GM23338 (cell line): ENCODE measurements around the gene ABHD12. TPM values are rescaled to one million over a fixed set of nuclear protein-coding genes. Genes with fewer than 3 reads are reported as not detected.

ENCODE experiments used
- ATAC-seq: fragments of 200-7000 bp; cut with Tn5 transposase; 3 replicates; pipeline ENCODE4 v1.9.1; 2020
- DNase-seq: peaks from one replicate; pipeline ENCODE4 v3.0.0-alpha.2; 2015; ENCODE audit warnings: low spot score
- H2AFZ ChIP-seq: fragments of 200-600 bp; sonication (generic); 2 replicates; pipeline ENCODE4 v1.8.0; 2016; ENCODE audit warnings: antibody characterized with exemption, mild to moderate bottlenecking, moderate library complexity
- H3F3A ChIP-seq: fragments of 200-600 bp; sonication (generic); replicated peaks from 2 replicates; pipeline ENCODE4 v1.8.0; 2017; ENCODE audit warnings: antibody characterized with exemption, mixed run types, low read depth
- H3K27ac ChIP-seq: fragments of 200-600 bp; sonication (generic); 2 replicates; pipeline ENCODE4 v1.6.1; 2016; ENCODE audit warnings: low read depth
- H3K27me3 ChIP-seq: fragments of 200-600 bp; sonication (generic); 2 replicates; pipeline ENCODE4 v1.8.0; 2016; ENCODE audit warnings: mild to moderate bottlenecking, mixed run types, moderate library complexity; ENCODE audit not compliant: insufficient read depth
- H3K36me3 ChIP-seq: fragments of 200-600 bp; sonication (generic); 2 replicates; pipeline ENCODE4 v1.8.0; 2016; ENCODE audit warnings: mild to moderate bottlenecking; ENCODE audit not compliant: insufficient read depth
- H3K4me1 ChIP-seq: fragments of 200-600 bp; sonication (generic); 2 replicates; pipeline ENCODE4 v1.8.0; 2016; ENCODE audit warnings: mild to moderate bottlenecking, moderate library complexity; ENCODE audit not compliant: insufficient read depth
- H3K4me2 ChIP-seq: fragments of 200-600 bp; sonication (generic); 2 replicates; pipeline ENCODE4 v1.7.1; 2017; ENCODE audit warnings: mixed run types
- H3K4me3 ChIP-seq: fragments of 200-600 bp; sonication (generic); 2 replicates; pipeline ENCODE4 v1.6.1; 2016; ENCODE audit warnings: mixed run types
- H3K79me2 ChIP-seq: fragments of 200-600 bp; sonication (generic); replicated peaks from 2 replicates; pipeline ENCODE4 v1.8.0; 2017; ENCODE audit warnings: mild to moderate bottlenecking; ENCODE audit not compliant: insufficient read depth
- H3K9me2 ChIP-seq: fragments of 200-600 bp; sonication (generic); 2 replicates; pipeline ENCODE4 v1.8.0; 2017; ENCODE audit not compliant: insufficient read depth
- H4K20me1 ChIP-seq: fragments of 200-600 bp; sonication (generic); replicated peaks from 2 replicates; pipeline ENCODE4 v1.8.0; 2017; ENCODE audit warnings: mild to moderate bottlenecking; ENCODE audit not compliant: insufficient read depth
- H3K27ac Mint-ChIP-seq: 2 replicates; pipeline ENCODE4 v1.8.0; 2020; ENCODE audit warnings: inconsistent platforms, mild to moderate bottlenecking, moderate library complexity, mixed read lengths
- H3K27me3 Mint-ChIP-seq: 3 replicates; pipeline ENCODE4 v1.8.0; 2022; ENCODE audit warnings: low read depth, mild to moderate bottlenecking, moderate library complexity, mixed read lengths, inconsistent platforms; ENCODE audit not compliant: insufficient read depth, poor library complexity
- H3K36me3 Mint-ChIP-seq: 3 replicates; pipeline ENCODE4 v1.8.0; 2021; ENCODE audit warnings: low read depth, mild to moderate bottlenecking, inconsistent platforms, moderate library complexity, mixed read lengths
- H3K4me1 Mint-ChIP-seq: 3 replicates; pipeline ENCODE4 v1.8.0; 2020; ENCODE audit warnings: mild to moderate bottlenecking, inconsistent platforms, mixed read lengths
- H3K4me3 Mint-ChIP-seq: 3 replicates; pipeline ENCODE4 v1.8.0; 2021; ENCODE audit warnings: moderate library complexity, mild to moderate bottlenecking, inconsistent platforms, mixed read lengths
- H3K9me3 Mint-ChIP-seq: 3 replicates; pipeline ENCODE4 v1.8.0; 2020; ENCODE audit warnings: moderate library complexity, mild to moderate bottlenecking, inconsistent platforms, mixed read lengths
- CREB1 ChIP-seq: fragments of 250-450 bp; sonication (Bioruptor Pico); IDR thresholded peaks from 2 replicates; pipeline ENCODE4 v1.5.0; 2020; ENCODE audit warnings: low read depth, mild to moderate bottlenecking, moderate library complexity
- CTCF ChIP-seq, 2 experiments: fragments of 200-600 bp in 1 of 2; sonication (generic) in 1 of 2; conservative IDR thresholded peaks; 2 replicates each; pipeline versions ENCODE4 v1.5.1 to v1.6.1; 2016 to 2017; ENCODE audit warnings: antibody characterized with exemption in 2 of 2, low read depth in 2 of 2, mild to moderate bottlenecking in 2 of 2, moderate library complexity in 1 of 2
- ETS1 ChIP-seq: IDR thresholded peaks from 2 replicates; pipeline ENCODE4 v1.6.1; 2016; ENCODE audit warnings: antibody characterized with exemption
- EZH2 ChIP-seq: fragments of 200-600 bp; sonication (generic); IDR thresholded peaks from one replicate; pipeline ENCODE4 v1.8.0; 2017; ENCODE audit warnings: antibody characterized with exemption, mild to moderate bottlenecking, low read depth; ENCODE audit not compliant: unreplicated experiment
- EZH2phosphoT487 ChIP-seq: fragments of 200-600 bp; sonication (generic); IDR thresholded peaks from one replicate; pipeline ENCODE4 v1.8.1; 2018; ENCODE audit warnings: antibody characterized with exemption; ENCODE audit not compliant: unreplicated experiment
- JUNB ChIP-seq: IDR thresholded peaks from one replicate; pipeline ENCODE4 v1.6.1; 2016; ENCODE audit warnings: antibody characterized with exemption; ENCODE audit not compliant: unreplicated experiment
- NANOG ChIP-seq: IDR thresholded peaks from 2 replicates; pipeline ENCODE4 v1.6.1; 2016; ENCODE audit warnings: antibody characterized with exemption, borderline replicate concordance
- POLR2AphosphoS5 ChIP-seq: IDR thresholded peaks from 2 replicates; pipeline ENCODE4 v1.6.1; 2016; ENCODE audit warnings: antibody characterized with exemption, low read depth
- STAT1 ChIP-seq: IDR thresholded peaks from one replicate; pipeline ENCODE4 v1.6.1; 2016; ENCODE audit warnings: antibody characterized with exemption; ENCODE audit not compliant: unreplicated experiment
- ZNF114 ChIP-seq: fragments of 250-450 bp; sonication (Bioruptor Pico); IDR thresholded peaks from 2 replicates; pipeline ENCODE4 v1.5.0; 2020; ENCODE audit warnings: mild to moderate bottlenecking, moderate library complexity
- ZNF331 ChIP-seq: fragments of 250-450 bp; sonication (Bioruptor Pico); IDR thresholded peaks from 2 replicates; pipeline ENCODE4 v1.5.0; 2020; ENCODE audit warnings: low read depth, mild to moderate bottlenecking, moderate library complexity
- ZNF462 ChIP-seq: fragments of 250-450 bp; sonication (Bioruptor Pico); IDR thresholded peaks from 2 replicates; pipeline ENCODE4 v1.5.0; 2020; ENCODE audit warnings: mild to moderate bottlenecking, moderate library complexity
- polyA plus RNA-seq: library from polyadenylated mRNA; unstranded; fragments of >200 nt; fragmentation: Nextera tagmentation; extraction: Ambion mirVana; gene quantifications from 2 replicates; pipeline ENCODE4 v1.2.1, GENCODE V29; 2016
- total RNA-seq: library from RNA; depleted of rRNA; stranded (reverse); fragments of >200 nt; shearing (Covaris generic); gene quantifications from 2 replicates; pipeline ENCODE4 v1.2.3, GENCODE V29; 2014
- TF ChIP-seq, protein P1 (sequence below): IDR thresholded peaks from one replicate; pipeline ENCODE4 v1.6.1; 2018; ENCODE audit warnings: antibody characterized with exemption; ENCODE audit not compliant: unreplicated experiment

Gene ABHD12
- total and polyA plus RNA-seq, 2 experiments from 2014 or later = 40.2 to 57.8 TPM

DNA sequence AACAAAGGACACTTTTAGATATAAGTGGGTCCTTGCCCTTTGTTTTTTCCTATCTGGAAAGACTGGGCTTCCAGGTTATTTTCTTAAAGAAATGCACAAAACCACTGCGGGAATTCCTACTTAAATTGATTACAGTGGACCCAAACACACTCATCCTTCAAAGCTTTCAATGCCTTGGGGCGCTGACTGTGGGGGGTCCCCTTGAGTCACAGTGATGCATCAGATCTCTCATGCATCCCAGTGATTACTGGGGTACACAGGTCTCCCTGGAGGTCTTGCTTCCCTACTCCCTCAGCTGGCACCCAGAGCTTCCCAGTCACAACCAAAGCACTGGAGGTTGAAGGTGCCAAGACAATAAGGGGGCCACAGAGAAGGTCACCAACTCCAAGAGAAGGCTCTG lies 20.7 kb downstream of the ABHD12 start:
- no peak overlapping the region for H3K27ac ChIP-seq
- no peak for DNase-seq
- H3K4me2 ChIP-seq = no peak overlapping the region

More for the DNA sequence above, 20.7 kb downstream of the ABHD12 start:
- Mint-ChIP-seq H3K27ac (no peak overlapping the region; the same call in 1 of the 2 replicates), H3K27me3 (peaks cover 2% of the 10 kb centered on the region), H3K4me3 (no peak overlapping the region), H3K9me3 (no peaks in the 10 kb centered on the region), H3K36me3 (peaks cover 40% of the 10 kb centered on the region), H3K4me1 (peaks cover 6% of the 10 kb centered on the region)
- Histone ChIP-seq H3F3A (0 out of 2 replicates have a peak, but pooled peaks cover 10% of the 10 kb centered on the region), H2AFZ (no peak overlapping the region), H3K36me3 (no peaks in the 10 kb centered on the region), H3K79me2 (peaks cover 98% of the 10 kb centered on the region), H3K4me1 (peaks cover 11% of the 10 kb centered on the region), H3K4me3 (no peak overlapping the region), H3K27me3 (no peaks in the 10 kb centered on the region), H4K20me1 (peaks cover 31% of the 10 kb centered on the region), H3K9me2 (peaks cover 10% of the 10 kb centered on the region; the same call in 1 of the 2 replicates)
- no peak for ATAC-seq
- TF ChIP-seq ZNF331 (CRISPR knock-in tag) = no peak
- no peak for TF ChIP-seq EZH2phosphoT487
- TF ChIP-seq CREB1 (CRISPR knock-in tag) = no peak
- no peak for TF ChIP-seq CTCF (conservative IDR thresholded peaks at IDR 0.05; ENCODE audit: low read depth in 2 of 2)
- no peak for TF ChIP-seq NANOG
- no peak for TF ChIP-seq ETS1
- no peak for TF ChIP-seq POLR2AphosphoS5
- TF ChIP-seq STAT1 = no peak
- TF ChIP-seq ZNF114 (CRISPR knock-in tag) = no peak
- TF ChIP-seq, protein P1, sequence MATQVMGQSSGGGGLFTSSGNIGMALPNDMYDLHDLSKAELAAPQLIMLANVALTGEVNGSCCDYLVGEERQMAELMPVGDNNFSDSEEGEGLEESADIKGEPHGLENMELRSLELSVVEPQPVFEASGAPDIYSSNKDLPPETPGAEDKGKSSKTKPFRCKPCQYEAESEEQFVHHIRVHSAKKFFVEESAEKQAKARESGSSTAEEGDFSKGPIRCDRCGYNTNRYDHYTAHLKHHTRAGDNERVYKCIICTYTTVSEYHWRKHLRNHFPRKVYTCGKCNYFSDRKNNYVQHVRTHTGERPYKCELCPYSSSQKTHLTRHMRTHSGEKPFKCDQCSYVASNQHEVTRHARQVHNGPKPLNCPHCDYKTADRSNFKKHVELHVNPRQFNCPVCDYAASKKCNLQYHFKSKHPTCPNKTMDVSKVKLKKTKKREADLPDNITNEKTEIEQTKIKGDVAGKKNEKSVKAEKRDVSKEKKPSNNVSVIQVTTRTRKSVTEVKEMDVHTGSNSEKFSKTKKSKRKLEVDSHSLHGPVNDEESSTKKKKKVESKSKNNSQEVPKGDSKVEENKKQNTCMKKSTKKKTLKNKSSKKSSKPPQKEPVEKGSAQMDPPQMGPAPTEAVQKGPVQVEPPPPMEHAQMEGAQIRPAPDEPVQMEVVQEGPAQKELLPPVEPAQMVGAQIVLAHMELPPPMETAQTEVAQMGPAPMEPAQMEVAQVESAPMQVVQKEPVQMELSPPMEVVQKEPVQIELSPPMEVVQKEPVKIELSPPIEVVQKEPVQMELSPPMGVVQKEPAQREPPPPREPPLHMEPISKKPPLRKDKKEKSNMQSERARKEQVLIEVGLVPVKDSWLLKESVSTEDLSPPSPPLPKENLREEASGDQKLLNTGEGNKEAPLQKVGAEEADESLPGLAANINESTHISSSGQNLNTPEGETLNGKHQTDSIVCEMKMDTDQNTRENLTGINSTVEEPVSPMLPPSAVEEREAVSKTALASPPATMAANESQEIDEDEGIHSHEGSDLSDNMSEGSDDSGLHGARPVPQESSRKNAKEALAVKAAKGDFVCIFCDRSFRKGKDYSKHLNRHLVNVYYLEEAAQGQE = no peak
- no peak for TF ChIP-seq EZH2
- no peak for TF ChIP-seq ZNF462 (CRISPR knock-in tag)
- no peak for TF ChIP-seq JUNB
